K562 (cell line): Measurements from ENCODE around the gene PCDHGB5. TPM values are rescaled to one million over a fixed set of nuclear protein-coding genes. Genes with fewer than 3 reads are reported as not detected.
A peak's percentile ranks its signal among the peaks of the same experiment; 100 is the strongest.

ENCODE experiments used
- ATAC-seq: fragments of 200-7000 bp; cut with Tn5 transposase; 3 replicates; pipeline ENCODE4 v1.9.1; 2020; ENCODE audit warnings: moderate library complexity
- BruUV-seq: library from RNA; stranded (reverse); fragments of 400-500 nt; replicated peaks from 2 replicates; lab custom pipeline; 2021; lab: Mats Ljungman, UMichigan
- CTCF ChIA-PET: fragments of 300-600 bp; formaldehyde crosslinking; extraction: SDS; loops from one replicate; lab custom pipeline; 2021; ENCODE audit warnings: low intra/inter-chr PET ratio; lab: Yijun Ruan, JAX
- POLR2A ChIA-PET: fragments of 300-600, 350-650 bp; sonication (Branson Sonifier 250); formaldehyde crosslinking; extraction: SDS; loops from one replicate; lab custom pipeline; 2021; ENCODE audit warnings: antibody characterized with exemption, inconsistent platforms; lab: Yijun Ruan, JAX
- DNase-seq, 4 experiments: peaks; one replicate each; pipeline versions ENCODE4 v3.0.0 to v3.0.0-alpha.2; 2011 to 2018; ENCODE audit warnings: low spot score in 3 of 4, mixed read lengths in 3 of 4; ENCODE audit errors: extremely low read depth in 1 of 4
- FAIRE-seq: peaks from 2 replicates; lab custom pipeline; 2011; peaks lifted over from hg19 to GRCh38; lab: Jason Lieb, UNC
- H2AFZ ChIP-seq: 2 replicates; pipeline ENCODE4 v1.6.0; 2011; ENCODE audit warnings: low read depth, low read length, control low read depth, inconsistent platforms
- H3K27ac ChIP-seq: fragments of 200-600 bp; 3 replicates; pipeline ENCODE4 v1.8.0; 2011; ENCODE audit warnings: low read depth, mild to moderate bottlenecking, control low read depth, inconsistent platforms, low read length, moderate library complexity, mixed read lengths; ENCODE audit errors: extremely low read depth
- H3K27me3 ChIP-seq, 2 experiments: fragments of 300-600 bp in 1 of 2; 2 replicates in 1 of 2; 3 replicates in 1 of 2; pipeline versions ENCODE4 v1.6.0 to v1.8.0; 2011; ENCODE audit warnings: inconsistent platforms in 2 of 2, low read length in 2 of 2, mild to moderate bottlenecking in 1 of 2, mixed read lengths in 1 of 2, moderate library complexity in 1 of 2; ENCODE audit not compliant: control insufficient read depth in 2 of 2, insufficient read depth in 2 of 2
- H3K36me3 ChIP-seq: fragments of 300-600 bp; 3 replicates; pipeline ENCODE4 v1.8.0; 2011; ENCODE audit warnings: mild to moderate bottlenecking, low read length, inconsistent platforms; ENCODE audit not compliant: control insufficient read depth, insufficient read depth
- H3K4me1 ChIP-seq, 2 experiments: fragments of 200-600 bp in 1 of 2; replicated peaks in 1 of 2; 2 replicates in 1 of 2; 3 replicates in 1 of 2; pipeline versions ENCODE4 v1.5.1 to v1.8.0; 2011; ENCODE audit warnings: inconsistent platforms in 2 of 2, low read length in 2 of 2, mild to moderate bottlenecking in 1 of 2, mixed read lengths in 1 of 2, moderate library complexity in 1 of 2; ENCODE audit not compliant: control insufficient read depth in 2 of 2, insufficient read depth in 2 of 2
- H3K4me2 ChIP-seq: 2 replicates; pipeline ENCODE4 v1.6.1; 2011; ENCODE audit warnings: low read length, control low read depth, inconsistent platforms, mixed read lengths; ENCODE audit not compliant: insufficient read depth
- H3K4me3 ChIP-seq: fragments of 200-600 bp; sonication (generic), shearing (Covaris generic); 2 replicates; pipeline ENCODE4 v1.5.1; 2016; ENCODE audit warnings: control low read depth, inconsistent platforms
- H3K79me2 ChIP-seq: fragments of 200-600 bp; 3 replicates; pipeline ENCODE4 v1.8.0; 2011; ENCODE audit warnings: low read length, inconsistent platforms; ENCODE audit not compliant: control insufficient read depth, insufficient read depth
- H3K9ac ChIP-seq, 2 experiments: 2 replicates each; pipeline versions ENCODE4 v1.6.0 to v1.6.1; 2011; ENCODE audit warnings: low read depth in 2 of 2, low read length in 2 of 2, control low read depth in 1 of 2, inconsistent platforms in 1 of 2, mild to moderate bottlenecking in 1 of 2, mixed read lengths in 1 of 2; ENCODE audit not compliant: insufficient read depth in 1 of 2
- H3K9me1 ChIP-seq: one replicate; pipeline ENCODE4 v1.6.0; 2011; ENCODE audit warnings: inconsistent platforms, mild to moderate bottlenecking, low read length, moderate library complexity; ENCODE audit not compliant: control insufficient read depth, insufficient read depth
- H3K9me3 ChIP-seq: replicated peaks from 2 replicates; pipeline ENCODE4 v1.5.1; 2011; ENCODE audit warnings: low read depth, low read length, inconsistent platforms; ENCODE audit not compliant: control insufficient read depth, insufficient read depth
- H4K20me1 ChIP-seq: replicated peaks from 2 replicates; pipeline ENCODE4 v1.6.1; 2011; ENCODE audit warnings: low read length, inconsistent platforms, mixed read lengths; ENCODE audit not compliant: control insufficient read depth, insufficient read depth
- CBX3 ChIP-seq, 2 experiments: IDR thresholded peaks; 1 replicate in 1 of 2; 2 replicates in 1 of 2; pipeline ENCODE4 v1.6.1; 2012; ENCODE audit warnings: inconsistent platforms in 2 of 2, low read length in 2 of 2, borderline replicate concordance in 1 of 2, control low read depth in 1 of 2
- HBP1 ChIP-seq: fragments of 450-650 bp; formaldehyde crosslinking; IDR thresholded peaks from 2 replicates; pipeline ENCODE4 v1.4.0; 2022; ENCODE audit warnings: missing genetic modification characterization
- MGA ChIP-seq: fragments of 450-650 bp; IDR thresholded peaks from 2 replicates; pipeline ENCODE4 v1.6.1; 2016; ENCODE audit warnings: mild to moderate bottlenecking, moderate library complexity
- NRF1 ChIP-seq, 2 experiments: fragments of 450-650 bp; IDR thresholded peaks in 1 of 2; conservative IDR thresholded peaks in 1 of 2; 2 replicates each; pipeline ENCODE4 v1.6.1; 2014; ENCODE audit warnings: mild to moderate bottlenecking in 2 of 2
- RAD21 ChIP-seq, 2 experiments: fragments of 250-450 bp in 1 of 2; fragments of 450-650 bp in 1 of 2; sonication (Bioruptor Pico) in 1 of 2; formaldehyde crosslinking in 1 of 2; IDR thresholded peaks in 1 of 2; conservative IDR thresholded peaks in 1 of 2; 2 replicates each; pipeline versions ENCODE4 v1.4.0 to v1.8.0; 2020 to 2022; ENCODE audit warnings: mild to moderate bottlenecking in 2 of 2, moderate library complexity in 1 of 2
- ZBTB17 ChIP-seq: fragments of 450-650 bp; formaldehyde crosslinking; IDR thresholded peaks from 2 replicates; pipeline ENCODE4 v1.4.0; 2020; ENCODE audit warnings: mild to moderate bottlenecking
- WGBS: fragments of 100-300 bp; shearing (Covaris generic); methylation state at CpG from one replicate; pipeline ENCODE4 v1.1.6; 2016; ENCODE audit warnings: low coverage, mixed read lengths; ENCODE audit not compliant: insufficient coverage; ENCODE audit errors: missing lambda C conversion rate; 5-methylcytosine and 5-hydroxymethylcytosine counted together
- in situ Hi-C: fragments of 300-500 bp; cut with MboI; formaldehyde crosslinking; loops from 4 replicates; pipeline ENCODE4 v1.15.0; 2018; ENCODE audit warnings: inconsistent platforms, mixed read lengths
- intact Hi-C: fragments of 100-400 bp; cut with micrococcal nuclease; formaldehyde crosslinking; loops from 2 replicates; pipeline ENCODE4 v1.14.2; 2022
- polyA plus RNA-seq, 8 experiments: library from polyadenylated mRNA; depleted of rRNA in 4 of 8; stranded (reverse) in 5 of 8; unstranded in 3 of 8; fragments of >200 nt; fragmentation: Nextera tagmentation in 2 of 8; fragmentation: Illumina TruSeq in 1 of 8; extraction: Ambion mirVana in 2 of 8; extraction: Trizol in 1 of 8; gene quantifications; 2 replicates each; pipeline versions ENCODE4 v1.2.1 to v1.2.3, GENCODE V29; 2011 to 2014; ENCODE audit warnings: inconsistent platforms in 1 of 8, missing spikeins in 1 of 8
- total RNA-seq, 7 experiments: library from RNA; depleted of rRNA in 6 of 7; stranded (reverse); fragments of >200 nt in 6 of 7; fragmentation: Illumina TruSeq in 2 of 7; extraction: Trizol in 2 of 7; gene quantifications; 2 replicates each; pipeline versions ENCODE4 v1.2.1 to v1.2.3, GENCODE V29; 2011 to 2021; ENCODE audit warnings: low replicate concordance in 1 of 7

The PCDHGB5 gene
- total and polyA plus RNA-seq, 9 of the 15 experiments (the other 6 are each of a cell fraction or from before 2014, with no cell fraction given): 0.05 to 0.29 (median 0.12) TPM; not detected in 2

- H3K4me3 ChIP-seq: peak within 1 kb of the TSS; percentile 2; the same call in 1 of the 2 replicates
- H2AFZ ChIP-seq: peak within 1 kb of the TSS; percentile 41; the same call in 1 of the 2 replicates
- no peaks in the 10 kb centered on the region for H3K79me2 ChIP-seq
- H3K27me3 ChIP-seq: peaks cover 0 to 31% of the 10 kb centered on the region in 2 experiments; a peak in 3 of 5 replicates
- FAIRE-seq (peak; percentile 59), ATAC-seq (peak; percentile 78), DNase-seq (peak in 1 of 4 experiments; percentile 24)
- H3K9me3 ChIP-seq: no peaks in the 10 kb centered on the region
- H3K4me1 ChIP-seq: peaks cover 0 to 13% of the 10 kb centered on the region in 2 experiments; a peak in 1 of 5 replicates
- no peaks in the 10 kb centered on the region for H4K20me1 ChIP-seq
- ChIA-PET POLR2A (interaction anchor here (0.7 kb wide), 1 partner anchor 524 kb away, joined by 3 read pairs; no protein-coding TSS in a partner anchor), CTCF (interaction anchor here (1.3 kb wide), 1 partner anchor 172 kb away, joined by 3 read pairs; no protein-coding TSS in a partner anchor)
- H3K9ac ChIP-seq: no peak within 1 kb of the TSS
- no peaks in the 10 kb centered on the region for H3K9me1 ChIP-seq
- intact Hi-C loops: no loop called here
- WGBS: 31% methylated on average over 35 of the region's 38 CpGs
- peak within 1 kb of the TSS; percentile 23; the same call in 1 of the 2 replicates for H3K4me2 ChIP-seq
- BruUV-seq: no TSS peak
- no peaks in the 10 kb centered on the region for H3K36me3 ChIP-seq
- H3K27ac ChIP-seq: no peak within 1 kb of the TSS
- in situ Hi-C loops: no loop called here
- TF ChIP-seq HBP1 (CRISPR knock-in tag) (no peak), MGA (peak; percentile 63), NRF1 (conservative IDR thresholded peaks at IDR 0.05 in 1 of 2, IDR thresholded peaks at IDR 0.05 in 1 of 2) (0 out of 4 replicates have a peak, but pooled peaks of 1 of the 2 experiments have one; percentile 17), RAD21 (CRISPR knock-in tag; conservative IDR thresholded peaks at IDR 0.05 in 1 of 2, IDR thresholded peaks at IDR 0.05 in 1 of 2) (peak; percentile 21 to 35; a peak in 3 of 4 replicates), ZBTB17 (peak; percentile 19; the same call in 1 of the 2 replicates), CBX3 (IDR thresholded peaks at IDR 0.05; ENCODE audit: borderline replicate concordance in 1 of 2, low read length in 2 of 2) (peak in 1 of 2 experiments; percentile 68; a peak in 1 of 3 replicates)
Observed at GRCh38 chr5:141392429-141393198, 5.1 kb upstream of the PCDHGB5 start, which contains the start of gene PCDHGA8. PCDHGA8 (plus strand) TSS chr5:141392633; CDS start chr5:141392814, 181 bp downstream.
